Panc1 (cell line): ENCODE measurements around the gene CDC42EP3. TPM values are rescaled to one million over a fixed set of nuclear protein-coding genes. Genes with fewer than 3 reads are reported as not detected.

ENCODE experiments used
- ATAC-seq: fragments of 200-7000 bp; cut with Tn5 transposase; 2 replicates; pipeline ENCODE4 v1.9.1; 2020; ENCODE audit warnings: mild to moderate bottlenecking, moderate library complexity
- BruUV-seq: library from RNA; stranded (reverse); fragments of 400-500 nt; replicated peaks from 2 replicates; lab custom pipeline; 2021; lab: Mats Ljungman, UMichigan
- CTCF ChIA-PET: fragments of 300-600 bp; sonication (Branson Sonifier 250); formaldehyde crosslinking; loops from one replicate; lab custom pipeline; 2022; ENCODE audit warnings: antibody characterized with exemption; lab: Charles Lee
- POLR2A ChIA-PET: fragments of 300-600 bp; sonication (Branson Sonifier 250); formaldehyde crosslinking; loops from one replicate; lab custom pipeline; 2022; ENCODE audit warnings: antibody characterized with exemption; lab: Charles Lee
- DNase-seq: peaks from one replicate; pipeline ENCODE4 v3.0.0-alpha.2; 2010; ENCODE audit warnings: low read depth, low spot score
- H3K27ac ChIP-seq: 2 replicates; pipeline ENCODE4 v1.5.1; 2011; ENCODE audit warnings: mild to moderate bottlenecking, low read length, inconsistent platforms
- H3K27me3 ChIP-seq: fragments of 200-500 bp; sonication (Bioruptor generic); 2 replicates; pipeline ENCODE4 v1.6.0; 2014; ENCODE audit warnings: low read length, inconsistent platforms; ENCODE audit not compliant: control insufficient read depth, insufficient read depth
- H3K36me3 ChIP-seq: fragments of 200-500 bp; sonication (Bioruptor generic); 2 replicates; pipeline ENCODE4 v1.5.1; 2014; ENCODE audit warnings: inconsistent platforms, mild to moderate bottlenecking, low read length, moderate library complexity; ENCODE audit not compliant: control insufficient read depth, insufficient read depth
- H3K4me1 ChIP-seq: 2 replicates; pipeline ENCODE4 v1.5.1; 2011; ENCODE audit warnings: inconsistent platforms, mild to moderate bottlenecking, low read length, moderate library complexity; ENCODE audit not compliant: control insufficient read depth, insufficient read depth
- H3K4me3 ChIP-seq, 2 experiments: 2 replicates each; pipeline ENCODE4 v1.5.1; 2011 to 2012; ENCODE audit warnings: low read depth in 2 of 2, low read length in 2 of 2, mild to moderate bottlenecking in 2 of 2, inconsistent platforms in 1 of 2, moderate library complexity in 1 of 2
- H3K9me3 ChIP-seq: fragments of 200-500 bp; sonication (Bioruptor generic); 2 replicates; pipeline ENCODE4 v1.5.1; 2014; ENCODE audit warnings: low read depth, mild to moderate bottlenecking, inconsistent platforms, low read length, moderate library complexity; ENCODE audit not compliant: control insufficient read depth, insufficient read depth
- POLR2AphosphoS5 ChIP-seq: IDR thresholded peaks from 2 replicates; pipeline ENCODE4 v1.6.1; 2012; ENCODE audit warnings: mild to moderate bottlenecking, low read depth, low read length, moderate library complexity
- SIN3A ChIP-seq: IDR thresholded peaks from 2 replicates; pipeline ENCODE4 v1.6.1; 2012; ENCODE audit warnings: low read depth, mild to moderate bottlenecking, low read length, moderate library complexity, borderline replicate concordance; ENCODE audit not compliant: insufficient read depth
- TCF7L2 ChIP-seq: IDR thresholded peaks from 2 replicates; pipeline ENCODE4 v1.6.1; 2011; ENCODE audit warnings: mild to moderate bottlenecking, low read depth, low read length, inconsistent platforms
- in situ Hi-C: cut with HindIII; loops from 2 replicates; pipeline ENCODE4 v1.10.0; 2016; ENCODE audit warnings: low sequenced_read_pairs, low pct_unique_long_range_greater_than_20kb
- intact Hi-C: fragments of 100-400 bp; cut with micrococcal nuclease; formaldehyde crosslinking; loops from one replicate; pipeline ENCODE4 v1.10.0; 2022; ENCODE audit not compliant: unreplicated experiment
- total RNA-seq: library from RNA; stranded (reverse); gene quantifications from one replicate; pipeline ENCODE4 v1.2.1, GENCODE V29; 2021; ENCODE audit not compliant: unreplicated experiment
- TF ChIP-seq, protein P1 (sequence below): fragments of 450-650 bp; IDR thresholded peaks from 2 replicates; pipeline ENCODE4 v1.5.1; 2017; ENCODE audit warnings: mild to moderate bottlenecking
- TF ChIP-seq, protein P2 (sequence below), 2 experiments: IDR thresholded peaks; 2 replicates each; pipeline ENCODE4 v1.6.1; 2011 to 2012; ENCODE audit warnings: low read depth in 2 of 2, control low read depth in 1 of 2, low read length in 1 of 2, mild to moderate bottlenecking in 1 of 2, moderate library complexity in 1 of 2; ENCODE audit not compliant: insufficient read depth in 1 of 2

The CDC42EP3 gene
- total RNA-seq, 1 experiment from 2014 or later, result 6.1 TPM

DNA sequence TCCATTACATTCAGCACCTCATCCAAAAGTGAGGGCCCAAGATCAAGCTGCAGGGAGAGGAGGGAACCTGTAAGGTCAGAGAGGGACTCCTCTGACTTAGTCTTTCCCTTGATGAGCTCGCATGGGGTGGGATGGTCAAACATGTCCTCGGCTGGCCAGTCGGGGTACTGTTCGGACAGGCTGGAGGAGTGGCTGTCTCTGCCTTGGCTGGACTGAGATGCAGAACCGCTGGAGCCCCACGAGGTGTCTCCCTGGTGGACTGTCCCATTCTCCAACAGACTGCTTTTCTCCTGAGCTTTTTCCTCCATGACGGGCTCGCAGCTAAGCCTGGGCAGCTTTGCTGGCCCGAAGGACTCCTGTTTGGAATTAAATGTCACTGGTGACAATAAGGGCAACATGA is 25.6 kb downstream of the CDC42EP3 start:
- ATAC-seq (0 out of 2 replicates have a peak, but pooled peaks have one; percentile 21), DNase-seq (no peak)
- ChIA-PET POLR2A (no interaction called here), CTCF (no interaction called here)
- H3K9me3 ChIP-seq, result no peaks in the 10 kb centered on the region
- no peaks in the 10 kb centered on the region for H3K4me1 ChIP-seq
- H3K27me3 ChIP-seq, result no peaks in the 10 kb centered on the region
- H3K36me3 ChIP-seq, result no peaks in the 10 kb centered on the region
- no peak overlapping the region for H3K4me3 ChIP-seq
- BruUV-seq, result no TSS peak
- intact Hi-C loops, result no loop called here
- H3K27ac ChIP-seq, result no peak overlapping the region
- in situ Hi-C loops, result no loop called here
- TF ChIP-seq POLR2AphosphoS5 (no peak), SIN3A (no peak), TCF7L2 (no peak)
- TF ChIP-seq, protein P1, sequence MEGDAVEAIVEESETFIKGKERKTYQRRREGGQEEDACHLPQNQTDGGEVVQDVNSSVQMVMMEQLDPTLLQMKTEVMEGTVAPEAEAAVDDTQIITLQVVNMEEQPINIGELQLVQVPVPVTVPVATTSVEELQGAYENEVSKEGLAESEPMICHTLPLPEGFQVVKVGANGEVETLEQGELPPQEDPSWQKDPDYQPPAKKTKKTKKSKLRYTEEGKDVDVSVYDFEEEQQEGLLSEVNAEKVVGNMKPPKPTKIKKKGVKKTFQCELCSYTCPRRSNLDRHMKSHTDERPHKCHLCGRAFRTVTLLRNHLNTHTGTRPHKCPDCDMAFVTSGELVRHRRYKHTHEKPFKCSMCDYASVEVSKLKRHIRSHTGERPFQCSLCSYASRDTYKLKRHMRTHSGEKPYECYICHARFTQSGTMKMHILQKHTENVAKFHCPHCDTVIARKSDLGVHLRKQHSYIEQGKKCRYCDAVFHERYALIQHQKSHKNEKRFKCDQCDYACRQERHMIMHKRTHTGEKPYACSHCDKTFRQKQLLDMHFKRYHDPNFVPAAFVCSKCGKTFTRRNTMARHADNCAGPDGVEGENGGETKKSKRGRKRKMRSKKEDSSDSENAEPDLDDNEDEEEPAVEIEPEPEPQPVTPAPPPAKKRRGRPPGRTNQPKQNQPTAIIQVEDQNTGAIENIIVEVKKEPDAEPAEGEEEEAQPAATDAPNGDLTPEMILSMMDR, result no peak
- TF ChIP-seq, protein P2, sequence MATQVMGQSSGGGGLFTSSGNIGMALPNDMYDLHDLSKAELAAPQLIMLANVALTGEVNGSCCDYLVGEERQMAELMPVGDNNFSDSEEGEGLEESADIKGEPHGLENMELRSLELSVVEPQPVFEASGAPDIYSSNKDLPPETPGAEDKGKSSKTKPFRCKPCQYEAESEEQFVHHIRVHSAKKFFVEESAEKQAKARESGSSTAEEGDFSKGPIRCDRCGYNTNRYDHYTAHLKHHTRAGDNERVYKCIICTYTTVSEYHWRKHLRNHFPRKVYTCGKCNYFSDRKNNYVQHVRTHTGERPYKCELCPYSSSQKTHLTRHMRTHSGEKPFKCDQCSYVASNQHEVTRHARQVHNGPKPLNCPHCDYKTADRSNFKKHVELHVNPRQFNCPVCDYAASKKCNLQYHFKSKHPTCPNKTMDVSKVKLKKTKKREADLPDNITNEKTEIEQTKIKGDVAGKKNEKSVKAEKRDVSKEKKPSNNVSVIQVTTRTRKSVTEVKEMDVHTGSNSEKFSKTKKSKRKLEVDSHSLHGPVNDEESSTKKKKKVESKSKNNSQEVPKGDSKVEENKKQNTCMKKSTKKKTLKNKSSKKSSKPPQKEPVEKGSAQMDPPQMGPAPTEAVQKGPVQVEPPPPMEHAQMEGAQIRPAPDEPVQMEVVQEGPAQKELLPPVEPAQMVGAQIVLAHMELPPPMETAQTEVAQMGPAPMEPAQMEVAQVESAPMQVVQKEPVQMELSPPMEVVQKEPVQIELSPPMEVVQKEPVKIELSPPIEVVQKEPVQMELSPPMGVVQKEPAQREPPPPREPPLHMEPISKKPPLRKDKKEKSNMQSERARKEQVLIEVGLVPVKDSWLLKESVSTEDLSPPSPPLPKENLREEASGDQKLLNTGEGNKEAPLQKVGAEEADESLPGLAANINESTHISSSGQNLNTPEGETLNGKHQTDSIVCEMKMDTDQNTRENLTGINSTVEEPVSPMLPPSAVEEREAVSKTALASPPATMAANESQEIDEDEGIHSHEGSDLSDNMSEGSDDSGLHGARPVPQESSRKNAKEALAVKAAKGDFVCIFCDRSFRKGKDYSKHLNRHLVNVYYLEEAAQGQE (IDR thresholded peaks at IDR 0.05; ENCODE audit: insufficient read depth in 1 of 2, low read depth in 2 of 2, low read length in 1 of 2), result no peak

DNA sequence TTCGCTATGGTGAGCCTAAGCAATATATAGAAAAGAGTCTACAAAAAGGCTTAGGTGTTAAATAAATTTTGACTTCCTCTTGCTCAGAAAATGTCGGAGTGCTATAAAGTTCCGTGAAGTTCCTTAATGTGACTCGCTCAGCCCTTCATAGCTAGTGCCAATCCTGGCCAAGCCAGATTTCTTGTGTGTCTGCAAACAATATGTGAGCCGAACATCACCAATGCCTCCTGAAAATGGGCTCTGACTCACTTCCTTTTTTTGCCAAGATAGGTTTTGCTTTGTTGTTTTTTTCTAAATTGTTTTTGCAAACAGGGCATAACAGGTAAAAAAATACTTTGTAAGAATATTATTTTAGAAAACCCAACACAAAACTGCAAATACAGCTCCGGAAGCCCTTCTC is 26.1 kb downstream of the CDC42EP3 start:
- H3K27ac ChIP-seq, result no peak overlapping the region
- BruUV-seq, result no TSS peak
- H3K4me1 ChIP-seq, result no peaks in the 10 kb centered on the region
- intact Hi-C loops (no loop called here), in situ Hi-C loops (no loop called here)
- H3K36me3 ChIP-seq, result no peaks in the 10 kb centered on the region
- no peaks in the 10 kb centered on the region for H3K27me3 ChIP-seq
- ATAC-seq (no peak), DNase-seq (no peak)
- no peak for TF ChIP-seq TCF7L2
- POLR2A ChIA-PET, result no interaction called here
- no peaks in the 10 kb centered on the region for H3K9me3 ChIP-seq
- H3K4me3 ChIP-seq, result no peak overlapping the region
- CTCF ChIA-PET, result no interaction called here

DNA sequence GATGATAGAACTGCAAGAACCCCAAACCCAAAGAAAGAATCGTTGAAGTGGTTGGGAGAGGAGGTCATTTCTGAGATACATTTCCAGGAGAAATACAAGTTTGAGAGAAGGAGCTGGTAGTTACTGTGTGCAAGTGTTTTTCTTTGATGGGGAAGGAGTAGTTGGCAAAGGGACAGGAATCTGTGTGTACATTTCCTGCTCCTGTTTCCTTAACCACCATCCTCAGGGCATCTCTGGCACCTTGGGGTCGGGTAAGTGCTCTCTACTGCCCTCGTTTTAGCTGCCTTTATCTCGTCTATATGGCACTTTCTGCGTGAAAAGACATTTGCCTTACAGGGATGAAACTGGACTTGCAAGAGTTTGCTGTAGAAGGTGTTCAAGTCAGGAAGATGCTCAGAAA is 27.3 kb downstream of the CDC42EP3 start:
- no peaks in the 10 kb centered on the region for H3K9me3 ChIP-seq
- no peaks in the 10 kb centered on the region for H3K4me1 ChIP-seq
- in situ Hi-C loops, result no loop called here
- no peak overlapping the region for H3K4me3 ChIP-seq
- H3K36me3 ChIP-seq, result no peaks in the 10 kb centered on the region
- intact Hi-C loops, result no loop called here
- no peak overlapping the region for H3K27ac ChIP-seq
- POLR2A ChIA-PET, result no interaction called here
- TF ChIP-seq, protein P2 (IDR thresholded peaks at IDR 0.05; ENCODE audit: insufficient read depth in 1 of 2, low read depth in 2 of 2, low read length in 1 of 2), result no peak
- TF ChIP-seq POLR2AphosphoS5 (no peak), SIN3A (no peak), TCF7L2 (no peak)
- TF ChIP-seq, protein P1, result no peak
- H3K27me3 ChIP-seq, result no peaks in the 10 kb centered on the region
- CTCF ChIA-PET, result no interaction called here
- ATAC-seq, result no peak
- no TSS peak for BruUV-seq
- DNase-seq, result no peak
